Sigmoid colon (tissue), 4 donors: ENCODE results near the gene SEZ6L2.

Experiments used
- EP300 ChIP-seq, 4 donors: sonication (generic); formaldehyde crosslinking; IDR thresholded peaks; one replicate each; pipeline ENCODE4 v1.6.1; 2017; ENCODE audit warnings: antibody characterized with exemption in 4 of 4
- POLR2A ChIP-seq, 2 donors: fragments of 450-650 bp; IDR thresholded peaks; one replicate each; pipeline ENCODE4 v1.6.1; 2016; ENCODE audit warnings: antibody characterized with exemption in 2 of 2, mild to moderate bottlenecking in 2 of 2, moderate library complexity in 2 of 2
- POLR2AphosphoS5 ChIP-seq, 4 donors: sonication (generic); formaldehyde crosslinking; IDR thresholded peaks; one replicate each; pipeline ENCODE4 v1.6.1; 2017; ENCODE audit warnings: antibody characterized with exemption in 4 of 4
- TF ChIP-seq, protein P1 (sequence below), 4 experiments: fragments of 450-650 bp in 3 of 4; fragments of 200-600 bp in 1 of 4; IDR thresholded peaks; one replicate each; pipeline ENCODE4 v1.5.1; 2016 to 2019; ENCODE audit warnings: antibody characterized with exemption in 4 of 4, mild to moderate bottlenecking in 3 of 4, moderate library complexity in 2 of 4

DNA sequence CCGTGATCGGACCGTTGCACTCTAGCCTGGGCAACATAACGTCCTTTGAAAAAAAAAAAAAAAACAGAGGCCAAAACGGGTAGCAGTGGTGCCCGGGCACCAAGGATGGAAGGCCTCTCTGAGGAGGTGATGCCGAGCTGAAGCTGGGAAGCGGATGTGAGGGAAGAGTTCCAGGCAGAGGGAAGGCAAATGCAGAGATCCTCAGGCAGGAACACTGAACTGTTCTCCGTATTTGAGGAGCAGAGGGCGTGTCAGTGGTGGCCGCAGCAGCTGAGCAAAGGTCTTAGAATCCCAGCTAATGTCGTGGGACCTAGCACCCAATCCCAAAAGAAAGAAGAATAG is 27.3 kb upstream of the SEZ6L2 start:
- TF ChIP-seq, protein P1, sequence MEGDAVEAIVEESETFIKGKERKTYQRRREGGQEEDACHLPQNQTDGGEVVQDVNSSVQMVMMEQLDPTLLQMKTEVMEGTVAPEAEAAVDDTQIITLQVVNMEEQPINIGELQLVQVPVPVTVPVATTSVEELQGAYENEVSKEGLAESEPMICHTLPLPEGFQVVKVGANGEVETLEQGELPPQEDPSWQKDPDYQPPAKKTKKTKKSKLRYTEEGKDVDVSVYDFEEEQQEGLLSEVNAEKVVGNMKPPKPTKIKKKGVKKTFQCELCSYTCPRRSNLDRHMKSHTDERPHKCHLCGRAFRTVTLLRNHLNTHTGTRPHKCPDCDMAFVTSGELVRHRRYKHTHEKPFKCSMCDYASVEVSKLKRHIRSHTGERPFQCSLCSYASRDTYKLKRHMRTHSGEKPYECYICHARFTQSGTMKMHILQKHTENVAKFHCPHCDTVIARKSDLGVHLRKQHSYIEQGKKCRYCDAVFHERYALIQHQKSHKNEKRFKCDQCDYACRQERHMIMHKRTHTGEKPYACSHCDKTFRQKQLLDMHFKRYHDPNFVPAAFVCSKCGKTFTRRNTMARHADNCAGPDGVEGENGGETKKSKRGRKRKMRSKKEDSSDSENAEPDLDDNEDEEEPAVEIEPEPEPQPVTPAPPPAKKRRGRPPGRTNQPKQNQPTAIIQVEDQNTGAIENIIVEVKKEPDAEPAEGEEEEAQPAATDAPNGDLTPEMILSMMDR (IDR thresholded peaks at IDR 0.05): no peak
- no peak for TF ChIP-seq POLR2AphosphoS5 (IDR thresholded peaks at IDR 0.05)
- TF ChIP-seq POLR2A (IDR thresholded peaks at IDR 0.05): no peak
- no peak for TF ChIP-seq EP300 (IDR thresholded peaks at IDR 0.05)
